MCF 10A (cell line): ENCODE data around the gene MTFR1L. TPM values are rescaled to one million over a fixed set of nuclear protein-coding genes. Genes with fewer than 3 reads are reported as not detected.

ENCODE experiments used
- BruUV-seq: library from RNA; stranded (reverse); fragments of 400-500 nt; replicated peaks from 2 replicates; lab custom pipeline; 2021; lab: Mats Ljungman, UMichigan
- CTCF ChIA-PET: fragments of 300-600 bp; sonication (Branson Sonifier 250); formaldehyde crosslinking; extraction: SDS; loops from one replicate; lab custom pipeline; 2021; ENCODE audit warnings: antibody characterized with exemption, inconsistent platforms; lab: Yijun Ruan, JAX
- POLR2A ChIA-PET: fragments of 300-600, 350-650 bp; sonication (Branson Sonifier 250); formaldehyde crosslinking; extraction: SDS; loops from one replicate; lab custom pipeline; 2020; ENCODE audit warnings: antibody characterized with exemption, inconsistent platforms; lab: Yijun Ruan, JAX
- DNase-seq: peaks from one replicate; pipeline ENCODE4 v3.0.0-alpha.2; 2018; ENCODE audit not compliant: unreplicated experiment
- H3K27ac Mint-ChIP-seq: one replicate; pipeline ENCODE4 v1.8.0; 2022; ENCODE audit warnings: mild to moderate bottlenecking, low read depth, mixed read lengths; ENCODE audit not compliant: unreplicated experiment
- H3K27me3 Mint-ChIP-seq: one replicate; pipeline ENCODE4 v1.8.0; 2022; ENCODE audit warnings: mixed read lengths; ENCODE audit not compliant: insufficient read depth, unreplicated experiment
- H3K36me3 Mint-ChIP-seq: one replicate; pipeline ENCODE4 v1.8.0; 2022; ENCODE audit warnings: mild to moderate bottlenecking, moderate library complexity, mixed read lengths; ENCODE audit not compliant: insufficient read depth, unreplicated experiment
- H3K4me1 Mint-ChIP-seq: one replicate; pipeline ENCODE4 v1.8.0; 2022; ENCODE audit warnings: mixed read lengths; ENCODE audit not compliant: insufficient read depth, unreplicated experiment
- H3K4me3 Mint-ChIP-seq: one replicate; pipeline ENCODE4 v1.8.0; 2022; ENCODE audit warnings: mild to moderate bottlenecking, moderate library complexity, mixed read lengths; ENCODE audit not compliant: unreplicated experiment
- H3K9me3 Mint-ChIP-seq: one replicate; pipeline ENCODE4 v1.8.0; 2022; ENCODE audit warnings: mixed read lengths; ENCODE audit not compliant: unreplicated experiment
- intact Hi-C: fragments of 100-400 bp; cut with micrococcal nuclease; formaldehyde crosslinking; loops from 2 replicates; pipeline ENCODE4 v1.14.1; 2022
- total RNA-seq: library from RNA; stranded (reverse); gene quantifications from 2 replicates; pipeline ENCODE4 v1.2.3, GENCODE V29; 2022
- TF ChIP-seq, protein P1 (sequence below): fragments of 200-600 bp; IDR thresholded peaks from one replicate; pipeline ENCODE4 v1.8.0; 2022; ENCODE audit warnings: antibody characterized with exemption, mild to moderate bottlenecking; ENCODE audit not compliant: unreplicated experiment

MTFR1L gene
- total RNA-seq, 1 experiment from 2014 or later: 39.3 TPM

DNA sequence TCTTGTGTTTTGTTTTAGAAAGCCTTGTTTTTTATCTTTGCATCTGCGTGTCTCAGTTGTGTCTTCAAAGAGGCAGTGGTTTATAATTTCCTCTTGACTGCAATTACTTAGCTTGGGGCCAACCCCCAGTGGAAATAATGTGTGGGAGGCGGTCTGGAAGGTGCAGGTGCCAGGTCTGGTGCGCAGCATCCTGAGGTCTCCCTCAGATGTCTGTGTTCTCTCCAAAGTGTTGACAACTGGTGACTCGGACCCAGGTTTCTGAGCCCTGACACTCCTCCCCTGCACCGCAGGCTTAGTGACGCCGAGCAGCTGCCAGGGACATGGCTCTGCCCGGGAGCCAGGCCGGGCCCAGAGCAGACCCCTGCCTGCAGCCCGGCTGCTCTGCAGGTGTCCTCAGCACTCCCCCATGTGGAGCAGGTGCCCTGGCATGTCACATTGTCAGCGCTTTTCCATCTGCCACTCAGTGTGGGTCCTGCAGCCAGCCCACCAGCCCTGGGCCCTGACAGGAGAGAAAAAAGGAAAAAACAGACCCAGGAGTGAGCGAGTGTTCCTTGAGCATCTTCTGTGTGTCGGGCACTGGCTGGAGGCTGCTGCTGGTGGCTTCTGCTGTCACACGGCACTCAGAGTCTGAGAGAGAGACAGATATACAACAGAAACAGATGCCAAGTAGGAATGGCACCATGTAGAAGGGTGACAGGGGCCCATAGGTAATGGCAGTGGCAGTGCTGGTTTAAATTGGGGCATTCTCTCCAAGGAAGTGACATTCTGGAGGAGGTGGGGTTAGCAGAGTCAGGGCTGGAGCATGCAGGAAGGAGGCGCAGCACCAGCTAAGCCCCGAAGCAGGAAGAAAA lies 44.6 kb upstream of the MTFR1L start:
- H3K27ac Mint-ChIP-seq: no peak overlapping the region
- H3K4me1 Mint-ChIP-seq: peaks cover 6% of the 10 kb centered on the region
- DNase-seq: no peak
- no peaks in the 10 kb centered on the region for H3K27me3 Mint-ChIP-seq
- ChIA-PET POLR2A (interaction anchor here (0.7 kb wide), 1 partner anchor 260 kb away, joined by 3 read pairs; no protein-coding TSS in a partner anchor), CTCF (no interaction called here)
- no peak overlapping the region for H3K4me3 Mint-ChIP-seq
- H3K9me3 Mint-ChIP-seq: no peaks in the 10 kb centered on the region
- intact Hi-C loops: no loop called here
- no TSS peak for BruUV-seq
- TF ChIP-seq, protein P1, sequence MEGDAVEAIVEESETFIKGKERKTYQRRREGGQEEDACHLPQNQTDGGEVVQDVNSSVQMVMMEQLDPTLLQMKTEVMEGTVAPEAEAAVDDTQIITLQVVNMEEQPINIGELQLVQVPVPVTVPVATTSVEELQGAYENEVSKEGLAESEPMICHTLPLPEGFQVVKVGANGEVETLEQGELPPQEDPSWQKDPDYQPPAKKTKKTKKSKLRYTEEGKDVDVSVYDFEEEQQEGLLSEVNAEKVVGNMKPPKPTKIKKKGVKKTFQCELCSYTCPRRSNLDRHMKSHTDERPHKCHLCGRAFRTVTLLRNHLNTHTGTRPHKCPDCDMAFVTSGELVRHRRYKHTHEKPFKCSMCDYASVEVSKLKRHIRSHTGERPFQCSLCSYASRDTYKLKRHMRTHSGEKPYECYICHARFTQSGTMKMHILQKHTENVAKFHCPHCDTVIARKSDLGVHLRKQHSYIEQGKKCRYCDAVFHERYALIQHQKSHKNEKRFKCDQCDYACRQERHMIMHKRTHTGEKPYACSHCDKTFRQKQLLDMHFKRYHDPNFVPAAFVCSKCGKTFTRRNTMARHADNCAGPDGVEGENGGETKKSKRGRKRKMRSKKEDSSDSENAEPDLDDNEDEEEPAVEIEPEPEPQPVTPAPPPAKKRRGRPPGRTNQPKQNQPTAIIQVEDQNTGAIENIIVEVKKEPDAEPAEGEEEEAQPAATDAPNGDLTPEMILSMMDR: no peak
- H3K36me3 Mint-ChIP-seq: no peaks in the 10 kb centered on the region

DNA sequence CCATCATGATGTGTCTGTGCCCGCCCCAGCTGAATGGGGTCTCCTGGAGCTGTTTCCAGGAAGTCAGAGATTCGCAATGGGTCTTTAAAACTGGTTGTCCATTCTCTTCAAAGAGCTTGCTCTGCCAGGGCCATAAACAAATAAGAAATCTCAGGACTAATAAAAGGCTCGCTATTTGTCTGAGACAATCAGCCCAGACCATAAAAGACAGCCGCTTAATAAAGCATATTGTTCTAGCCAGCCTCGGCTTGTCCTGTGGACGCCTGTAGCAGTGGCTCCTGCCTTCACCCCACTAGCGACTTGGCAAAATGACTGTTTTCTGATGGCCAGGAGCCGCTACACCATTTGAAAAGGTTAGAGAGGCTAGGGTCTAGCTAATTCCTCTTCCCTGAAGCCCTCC lies 40.4 kb upstream of the MTFR1L start:
- no TSS peak for BruUV-seq
- ChIA-PET CTCF (no interaction called here), POLR2A (interaction anchor here (0.6 to 0.7 kb wide), 2 partner anchors 85 to 264 kb away, joined by 3 read pairs; no protein-coding TSS in a partner anchor)
- H3K36me3 Mint-ChIP-seq: no peaks in the 10 kb centered on the region
- TF ChIP-seq, protein P1: no peak
- no peaks in the 10 kb centered on the region for H3K4me1 Mint-ChIP-seq
- H3K4me3 Mint-ChIP-seq: no peak overlapping the region
- no peaks in the 10 kb centered on the region for H3K27me3 Mint-ChIP-seq
- intact Hi-C loops: no loop called here
- no peak for DNase-seq
- no peak overlapping the region for H3K27ac Mint-ChIP-seq
- no peaks in the 10 kb centered on the region for H3K9me3 Mint-ChIP-seq

DNA sequence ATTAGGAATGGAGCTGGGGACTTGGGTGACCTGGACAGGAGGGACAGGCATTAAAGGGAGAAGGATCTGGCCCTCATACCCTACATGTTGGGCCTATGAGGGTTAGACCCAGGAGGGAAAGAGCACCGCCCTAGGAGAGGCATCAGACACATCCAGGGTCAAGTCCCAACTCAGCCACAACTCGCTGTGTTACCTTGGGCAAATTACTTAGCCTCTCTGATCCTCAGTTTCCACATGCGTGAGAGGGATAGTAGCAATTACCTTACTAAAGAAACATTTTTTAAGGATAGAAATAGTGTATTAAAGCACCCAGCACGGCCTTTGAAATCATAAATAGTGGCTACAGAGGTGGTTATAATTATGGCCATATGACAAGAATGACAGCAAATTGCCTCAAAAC lies 39.9 kb upstream of the MTFR1L start:
- Mint-ChIP-seq H3K4me3 (no peak overlapping the region), H3K27ac (no peak overlapping the region), H3K4me1 (no peaks in the 10 kb centered on the region), H3K27me3 (no peaks in the 10 kb centered on the region), H3K9me3 (no peaks in the 10 kb centered on the region), H3K36me3 (no peaks in the 10 kb centered on the region)
- intact Hi-C loops: no loop called here
- TF ChIP-seq, protein P1: no peak
- no TSS peak for BruUV-seq
- no peak for DNase-seq
- ChIA-PET POLR2A (interaction anchor here (0.6 to 0.7 kb wide), 2 partner anchors 85 to 264 kb away, joined by 3 read pairs; no protein-coding TSS in a partner anchor), CTCF (no interaction called here)

DNA sequence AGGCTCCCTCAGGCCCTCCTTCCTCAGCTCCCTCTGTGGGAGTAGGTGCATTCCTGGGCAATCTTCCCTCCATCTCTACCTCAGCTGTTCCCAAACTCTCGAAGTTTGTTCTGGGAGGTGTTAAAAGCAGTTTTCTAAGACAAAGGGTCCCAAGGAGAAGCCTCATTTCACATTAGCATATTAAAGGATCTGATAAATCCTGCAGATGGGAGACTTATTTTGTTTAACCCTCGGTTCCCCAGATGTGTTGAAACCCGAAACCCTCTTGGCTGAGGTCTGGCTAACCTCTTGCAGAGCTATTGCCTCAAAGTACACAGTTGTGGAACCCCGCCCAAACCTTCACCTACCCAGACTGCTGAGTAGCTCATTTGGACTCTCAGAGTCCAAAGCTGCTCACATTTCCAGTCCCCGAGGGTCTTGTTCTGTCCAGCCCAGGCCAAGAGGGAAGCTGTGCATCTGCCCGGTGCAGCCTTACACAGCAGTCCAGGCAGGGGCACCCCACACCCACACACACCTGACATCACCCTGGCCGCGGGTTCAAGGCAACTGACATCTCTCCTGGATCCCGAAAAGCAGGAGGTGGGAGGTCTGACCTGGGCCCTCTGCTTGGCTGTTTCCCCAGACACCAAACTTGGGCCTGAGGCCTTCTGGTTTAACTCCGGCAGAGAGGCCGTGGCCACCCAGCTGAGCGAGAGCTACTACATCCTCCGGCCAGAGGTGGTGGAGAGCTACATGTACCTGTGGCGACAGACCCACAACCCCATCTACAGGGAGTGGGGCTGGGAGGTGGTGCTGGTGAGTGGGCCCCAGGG lies 39.2 kb upstream of the MTFR1L start:
- no peaks in the 10 kb centered on the region for H3K9me3 Mint-ChIP-seq

More for the DNA sequence above, 39.2 kb upstream of the MTFR1L start:
- ChIA-PET CTCF (interaction anchor here (0.9 kb wide), 1 partner anchor 276 kb away, joined by 4 read pairs; no protein-coding TSS in a partner anchor), POLR2A (no interaction called here)
- H3K4me1 Mint-ChIP-seq: no peaks in the 10 kb centered on the region
- H3K27me3 Mint-ChIP-seq: no peaks in the 10 kb centered on the region
- H3K4me3 Mint-ChIP-seq: no peak overlapping the region
- TF ChIP-seq, protein P1: no peak
- intact Hi-C loops: no loop called here
- peak; percentile 49 for DNase-seq
- no TSS peak for BruUV-seq
- no peak overlapping the region for H3K27ac Mint-ChIP-seq
- H3K36me3 Mint-ChIP-seq: no peaks in the 10 kb centered on the region
